DND-41 (cell line): ENCODE measurements around the gene BTRC.

Experiments used
- ATAC-seq: fragments of 200-7000 bp; cut with Tn5 transposase; 3 replicates; pipeline ENCODE4 v1.9.1; 2021; ENCODE audit warnings: low read depth; ENCODE audit not compliant: insufficient read depth
- DNase-seq: peaks from one replicate; pipeline ENCODE4 v3.0.0-alpha.2; 2020
- H2AFZ ChIP-seq: 2 replicates; pipeline ENCODE4 v1.6.0; 2012; ENCODE audit warnings: low read depth, low read length
- H3K27ac ChIP-seq: 2 replicates; pipeline ENCODE4 v1.5.1; 2012; ENCODE audit warnings: low read length, inconsistent platforms
- H3K27me3 ChIP-seq: fragments of 200-600 bp; sonication (generic); 2 replicates; pipeline ENCODE4 v1.6.0; 2012; ENCODE audit warnings: low read length, mild to moderate bottlenecking, inconsistent platforms; ENCODE audit not compliant: insufficient read depth, poor library complexity
- H3K36me3 ChIP-seq: 2 replicates; pipeline ENCODE4 v1.5.1; 2012; ENCODE audit warnings: low read length, inconsistent platforms; ENCODE audit not compliant: insufficient read depth
- H3K4me1 ChIP-seq: 2 replicates; pipeline ENCODE4 v1.5.1; 2012; ENCODE audit warnings: mild to moderate bottlenecking, low read length; ENCODE audit not compliant: insufficient read depth
- H3K4me2 ChIP-seq: 2 replicates; pipeline ENCODE4 v1.6.0; 2012; ENCODE audit warnings: mild to moderate bottlenecking, moderate library complexity, low read length, inconsistent platforms; ENCODE audit not compliant: insufficient read depth
- H3K4me3 ChIP-seq, 2 experiments: fragments of 200-600 bp in 1 of 2; shearing (Covaris generic) in 1 of 2; 2 replicates each; pipeline ENCODE4 v1.5.1; 2012 to 2016; ENCODE audit warnings: inconsistent platforms in 2 of 2, low read length in 2 of 2, mild to moderate bottlenecking in 2 of 2, low read depth in 1 of 2, moderate library complexity in 1 of 2
- H3K79me2 ChIP-seq: 2 replicates; pipeline ENCODE4 v1.6.0; 2012; ENCODE audit warnings: low read length, inconsistent platforms; ENCODE audit not compliant: insufficient read depth
- H3K9ac ChIP-seq: 2 replicates; pipeline ENCODE4 v1.6.0; 2012; ENCODE audit warnings: low read depth, mild to moderate bottlenecking, inconsistent platforms, low read length, moderate library complexity
- H3K9me3 ChIP-seq: 2 replicates; pipeline ENCODE4 v1.5.1; 2012; ENCODE audit warnings: low read length, moderate library complexity, mild to moderate bottlenecking, inconsistent platforms; ENCODE audit not compliant: insufficient read depth, severe bottlenecking
- H4K20me1 ChIP-seq: 2 replicates; pipeline ENCODE4 v1.6.0; 2012; ENCODE audit warnings: low read length; ENCODE audit not compliant: insufficient read depth
- CTCF ChIP-seq: IDR thresholded peaks from 2 replicates; pipeline ENCODE4 v1.5.1; 2012; ENCODE audit warnings: borderline replicate concordance, low read length, moderate library complexity, mild to moderate bottlenecking; ENCODE audit not compliant: poor library complexity, severe bottlenecking; ENCODE audit errors: extremely low read depth
- EZH2 ChIP-seq: IDR thresholded peaks from 3 replicates; pipeline ENCODE4 v1.6.1; 2012; ENCODE audit warnings: borderline replicate concordance, low read depth, mild to moderate bottlenecking, moderate library complexity, low read length, inconsistent platforms; ENCODE audit not compliant: severe bottlenecking

BTRC gene

GRCh38 chr10:101576211-101576863 lies 222.4 kb downstream of the BTRC start:
- Histone ChIP-seq H3K4me2 (no peak overlapping the region), H3K4me3 (no peak overlapping the region), H3K27me3 (no peaks in the 10 kb centered on the region), H3K79me2 (no peaks in the 10 kb centered on the region), H3K36me3 (peaks cover 20% of the 10 kb centered on the region), H3K27ac (no peak overlapping the region), H4K20me1 (0 out of 2 replicates have a peak, but pooled peaks cover 5% of the 10 kb centered on the region), H3K4me1 (no peaks in the 10 kb centered on the region; the same call in 1 of the 2 replicates), H3K9ac (no peak overlapping the region), H3K9me3 (no peaks in the 10 kb centered on the region), H2AFZ (no peak overlapping the region)
- no peak for DNase-seq
- no peak for ATAC-seq
- no peak for TF ChIP-seq EZH2
- TF ChIP-seq CTCF = no peak

GRCh38 chr10:101577121-101577871 lies 223.3 kb downstream of the BTRC start:
- Histone ChIP-seq H3K9me3 (no peaks in the 10 kb centered on the region), H3K27ac (no peak overlapping the region), H3K79me2 (no peaks in the 10 kb centered on the region), H3K4me2 (no peak overlapping the region), H3K36me3 (peaks cover 20% of the 10 kb centered on the region), H4K20me1 (0 out of 2 replicates have a peak, but pooled peaks cover 5% of the 10 kb centered on the region), H3K4me3 (no peak overlapping the region), H3K27me3 (no peaks in the 10 kb centered on the region), H3K9ac (no peak overlapping the region), H3K4me1 (no peaks in the 10 kb centered on the region; the same call in 1 of the 2 replicates), H2AFZ (no peak overlapping the region)
- DNase-seq (no peak), ATAC-seq (no peak)
- TF ChIP-seq EZH2 (no peak), CTCF (no peak)

GRCh38 chr10:101578192-101578591 lies 224.2 kb downstream of the BTRC start:
- Histone ChIP-seq H3K9ac (no peak overlapping the region), H3K4me1 (no peaks in the 10 kb centered on the region; the same call in 1 of the 2 replicates), H3K36me3 (peaks cover 28% of the 10 kb centered on the region), H3K79me2 (no peaks in the 10 kb centered on the region), H4K20me1 (0 out of 2 replicates have a peak, but pooled peaks cover 5% of the 10 kb centered on the region), H3K4me2 (no peak overlapping the region), H3K27me3 (no peaks in the 10 kb centered on the region), H3K27ac (no peak overlapping the region), H3K4me3 (no peak overlapping the region), H3K9me3 (no peaks in the 10 kb centered on the region), H2AFZ (no peak overlapping the region)
- DNase-seq (no peak), ATAC-seq (no peak)
- TF ChIP-seq EZH2 (no peak), CTCF (no peak)
